HEK293T (cell line): ENCODE measurements around the gene APLP2.

Source experiments
- CTCF ChIA-PET: fragments of 350-600 bp; formaldehyde crosslinking; extraction: SDS; loops from one replicate; lab custom pipeline; 2021; ENCODE audit warnings: antibody characterized with exemption, inconsistent platforms; lab: Yijun Ruan, JAX
- POLR2A ChIA-PET: fragments of 350-600 bp; formaldehyde crosslinking; extraction: SDS; loops from one replicate; lab custom pipeline; 2020; ENCODE audit warnings: antibody characterized with exemption, inconsistent platforms; lab: Yijun Ruan, JAX
- DNase-seq: peaks from one replicate; pipeline ENCODE4 v3.0.0; 2012; ENCODE audit warnings: mixed read lengths; ENCODE audit errors: extremely low spot score
- ARNT ChIP-seq: fragments of 450-650 bp; IDR thresholded peaks from 2 replicates; pipeline ENCODE4 v1.6.1; 2017; ENCODE audit warnings: mild to moderate bottlenecking
- BHLHE40 ChIP-seq: fragments of 450-650 bp; IDR thresholded peaks from 2 replicates; pipeline ENCODE4 v1.6.1; 2016; ENCODE audit warnings: mild to moderate bottlenecking, moderate library complexity, borderline replicate concordance
- CTBP1 ChIP-seq: fragments of 450-650 bp; IDR thresholded peaks from 2 replicates; pipeline ENCODE4 v1.6.1; 2016; ENCODE audit warnings: borderline replicate concordance
- ELF4 ChIP-seq: fragments of 450-650 bp; IDR thresholded peaks from 2 replicates; pipeline ENCODE4 v1.6.1; 2017; ENCODE audit warnings: antibody characterized with exemption
- FOXA1 ChIP-seq: fragments of 450-650 bp; IDR thresholded peaks from 2 replicates; pipeline ENCODE4 v1.6.1; 2016; ENCODE audit warnings: mild to moderate bottlenecking
- FOXK2 ChIP-seq: fragments of 450-650 bp; IDR thresholded peaks from 2 replicates; pipeline ENCODE4 v1.6.1; 2016; ENCODE audit warnings: mild to moderate bottlenecking
- FOXM1 ChIP-seq: fragments of 450-650 bp; IDR thresholded peaks from 2 replicates; pipeline ENCODE4 v1.6.1; 2017; ENCODE audit warnings: mild to moderate bottlenecking, borderline replicate concordance
- HDGF ChIP-seq: fragments of 450-650 bp; IDR thresholded peaks from 2 replicates; pipeline ENCODE4 v1.6.1; 2017; ENCODE audit warnings: antibody characterized with exemption, borderline replicate concordance
- L3MBTL2 ChIP-seq: fragments of 450-650 bp; conservative IDR thresholded peaks from 2 replicates; pipeline ENCODE4 v1.6.1; 2016; ENCODE audit warnings: mild to moderate bottlenecking
- LEF1 ChIP-seq: fragments of 450-650 bp; IDR thresholded peaks from 2 replicates; pipeline ENCODE4 v1.6.1; 2017; ENCODE audit warnings: mild to moderate bottlenecking, borderline replicate concordance
- NFRKB ChIP-seq: fragments of 450-650 bp; IDR thresholded peaks from 2 replicates; pipeline ENCODE4 v1.6.1; 2016; ENCODE audit warnings: mild to moderate bottlenecking, moderate library complexity
- PKNOX1 ChIP-seq: fragments of 450-650 bp; IDR thresholded peaks from 2 replicates; pipeline ENCODE4 v1.6.1; 2016
- SP1 ChIP-seq: fragments of 450-650 bp; IDR thresholded peaks from 2 replicates; pipeline ENCODE4 v1.6.1; 2017
- SUZ12 ChIP-seq: fragments of 450-650 bp; IDR thresholded peaks from 2 replicates; pipeline ENCODE4 v1.6.1; 2016; ENCODE audit warnings: mild to moderate bottlenecking
- TARDBP ChIP-seq: fragments of 450-650 bp; IDR thresholded peaks from 2 replicates; pipeline ENCODE4 v1.6.1; 2016
- ZNF384 ChIP-seq: fragments of 450-650 bp; IDR thresholded peaks from 2 replicates; pipeline ENCODE4 v1.6.1; 2016

The APLP2 gene

DNA sequence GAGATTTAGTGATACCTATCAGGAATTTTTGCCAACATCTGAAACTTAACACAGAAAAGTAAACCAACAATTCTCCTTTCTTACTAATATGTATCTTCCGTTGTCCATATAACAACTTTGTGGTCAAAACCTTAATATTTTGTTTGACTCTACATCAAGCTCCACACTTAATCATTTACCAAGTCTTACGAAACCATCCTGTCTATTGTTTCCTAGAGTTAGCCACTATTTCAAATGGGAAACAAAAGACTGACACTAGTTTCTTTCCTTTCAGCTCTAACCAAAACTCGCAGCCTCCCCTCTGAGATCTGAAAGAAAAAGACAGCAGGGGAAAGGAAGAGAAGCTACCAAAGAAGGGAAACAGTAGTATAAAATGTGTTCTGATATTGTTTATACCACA, 40.6 kb upstream of the APLP2 start:
- no peak for TF ChIP-seq FOXK2
- no peak for TF ChIP-seq NFRKB
- TF ChIP-seq FOXA1: no peak
- ChIA-PET CTCF (no interaction called here), POLR2A (no interaction called here)
- DNase-seq: no peak

DNA sequence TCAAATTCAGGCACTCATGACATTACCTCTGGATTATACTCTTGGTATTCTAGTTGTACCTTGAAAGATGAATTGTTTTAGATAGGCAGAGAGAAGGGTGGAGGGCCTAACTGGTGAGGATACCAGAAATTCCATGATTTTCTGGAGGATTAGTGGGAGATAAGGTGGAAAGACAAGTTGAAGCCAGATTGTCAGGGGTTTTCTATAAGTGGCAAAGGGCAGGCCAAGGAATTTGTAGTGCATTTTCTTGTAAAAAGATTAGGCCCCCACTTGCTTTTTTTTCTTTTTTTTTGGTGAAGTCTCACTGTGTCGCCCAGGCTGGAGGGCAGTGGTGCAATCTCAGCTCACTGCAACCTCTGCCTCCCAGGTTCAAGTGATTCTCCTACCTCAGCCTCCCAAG, 38.6 kb upstream of the APLP2 start:
- POLR2A ChIA-PET: interaction anchor here (2.7 kb wide), 1 partner anchor 28 kb away, joined by 10 read pairs; the partner anchor contains the start of gene PRDM10
- no peak for DNase-seq
- CTCF ChIA-PET: interaction anchor here (0.6 to 0.8 kb wide), 2 partner anchors 60 to 101 kb away, joined by 3 read pairs; no protein-coding TSS in a partner anchor
- no peak for TF ChIP-seq SP1
- no peak for TF ChIP-seq PKNOX1
- no peak for TF ChIP-seq TARDBP
- no peak for TF ChIP-seq NFRKB
- no peak for TF ChIP-seq FOXA1
- TF ChIP-seq FOXM1: no peak
- no peak for TF ChIP-seq SUZ12

DNA sequence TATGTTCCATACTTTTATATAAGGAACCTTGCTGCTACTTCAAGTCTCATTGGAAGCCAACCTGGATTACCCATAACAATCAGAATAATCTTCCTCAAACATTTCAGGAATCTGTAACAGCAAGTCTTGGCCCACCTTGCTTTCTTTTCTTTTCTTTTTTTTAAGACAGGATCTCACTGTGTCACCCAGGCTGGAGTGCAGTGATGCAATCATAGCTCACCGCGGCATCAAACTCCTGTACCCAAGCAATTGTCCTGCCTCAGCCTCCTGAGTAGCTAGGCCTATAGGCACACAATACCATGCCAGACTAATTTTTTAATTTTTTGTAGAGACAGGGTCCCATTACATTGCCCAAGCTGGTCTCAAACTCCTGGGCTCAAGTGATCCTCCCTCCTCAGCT, 37.7 kb upstream of the APLP2 start:
- ChIA-PET CTCF (no interaction called here), POLR2A (interaction anchor here (2.7 kb wide), 1 partner anchor 29 kb away, joined by 10 read pairs; the partner anchor contains the start of gene PRDM10)
- TF ChIP-seq TARDBP: no peak
- no peak for TF ChIP-seq ELF4
- TF ChIP-seq FOXK2: no peak
- TF ChIP-seq L3MBTL2: no peak
- no peak for TF ChIP-seq LEF1
- TF ChIP-seq FOXM1: no peak
- TF ChIP-seq PKNOX1: no peak
- TF ChIP-seq SUZ12: no peak
- TF ChIP-seq BHLHE40: no peak
- no peak for TF ChIP-seq HDGF
- TF ChIP-seq SP1: no peak
- no peak for TF ChIP-seq ZNF384
- no peak for TF ChIP-seq NFRKB
- no peak for TF ChIP-seq ARNT
- TF ChIP-seq FOXA1: no peak
- TF ChIP-seq CTBP1: no peak
- DNase-seq: no peak

DNA sequence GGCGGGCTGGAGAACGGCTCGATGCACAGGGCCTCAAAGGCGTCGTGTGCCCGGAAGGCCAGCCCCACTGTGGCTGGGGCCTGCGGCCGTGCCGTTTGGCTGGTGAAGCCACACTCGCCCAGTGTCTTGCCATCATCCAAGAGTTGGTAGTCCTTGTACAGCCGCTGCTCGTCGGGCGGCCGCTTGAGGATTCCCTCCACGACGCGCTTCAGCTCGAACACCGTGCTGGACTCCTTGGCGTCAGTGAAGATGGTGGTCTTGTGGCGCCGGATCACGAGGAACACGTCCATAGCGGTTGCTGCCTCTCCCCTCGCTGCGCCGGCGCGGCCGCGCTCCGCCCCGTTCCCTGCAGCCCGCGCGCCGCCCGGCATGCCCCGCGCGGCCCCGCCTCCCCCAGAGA, 36.8 kb upstream of the APLP2 start:
- POLR2A ChIA-PET: no interaction called here
- TF ChIP-seq SP1: no peak
- TF ChIP-seq LEF1: no peak
- no peak for TF ChIP-seq PKNOX1
- no peak for TF ChIP-seq HDGF
- no peak for TF ChIP-seq FOXK2
- TF ChIP-seq TARDBP: no peak
- no peak for TF ChIP-seq ARNT
- no peak for TF ChIP-seq NFRKB
- no peak for TF ChIP-seq ZNF384
- TF ChIP-seq FOXM1: no peak
- TF ChIP-seq ELF4: no peak
- no peak for TF ChIP-seq L3MBTL2
- TF ChIP-seq CTBP1: no peak
- no peak for TF ChIP-seq FOXA1
- TF ChIP-seq SUZ12: no peak
- no peak for TF ChIP-seq BHLHE40
- no peak for DNase-seq
- CTCF ChIA-PET: no interaction called here

GRCh38 chr11:130034236-130034635, 35.5 kb upstream of the APLP2 start:
- CTCF ChIA-PET: interaction anchor here (0.7 kb wide), 1 partner anchor 868 kb away, joined by 3 read pairs; no protein-coding TSS in a partner anchor
- POLR2A ChIA-PET: no interaction called here
- no peak for DNase-seq
- TF ChIP-seq ARNT (no peak), NFRKB (no peak), HDGF (no peak), ELF4 (no peak), SUZ12 (no peak), LEF1 (no peak), TARDBP (no peak), FOXK2 (no peak), FOXM1 (no peak), BHLHE40 (no peak), L3MBTL2 (no peak), FOXA1 (no peak), ZNF384 (no peak), SP1 (no peak), PKNOX1 (no peak), CTBP1 (no peak)

DNA sequence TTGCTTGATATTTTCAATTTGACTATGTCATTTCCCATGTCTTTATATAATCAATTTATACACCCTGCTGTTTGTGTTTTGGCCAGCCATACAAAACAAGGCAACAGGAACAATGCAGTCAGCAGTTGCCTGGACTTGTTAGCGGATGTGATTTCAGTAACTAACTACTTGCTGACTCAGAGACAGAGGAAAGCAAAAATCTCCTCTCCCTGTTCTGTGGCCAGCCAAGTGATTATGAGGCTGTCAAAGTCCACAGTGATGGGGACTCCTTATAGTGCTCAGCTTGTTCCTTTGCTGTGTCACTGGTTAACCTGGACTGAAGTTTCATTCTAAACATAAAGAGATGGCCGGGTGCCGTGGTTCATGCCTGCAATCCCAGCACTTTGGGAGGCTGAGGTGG, 32.6 kb upstream of the APLP2 start:
- DNase-seq: no peak
- TF ChIP-seq FOXM1 (no peak), ELF4 (no peak), NFRKB (no peak), SP1 (no peak), FOXA1 (no peak), CTBP1 (no peak), LEF1 (no peak)
- CTCF ChIA-PET: no interaction called here
- POLR2A ChIA-PET: no interaction called here
